Measurements from ENCODE around the gene C13orf46. TPM values are rescaled to one million over a fixed set of nuclear protein-coding genes. Genes with fewer than 3 reads are reported as not detected.
A peak's percentile ranks its signal among the peaks of the same experiment; 100 is the strongest.
"Not testable (repeated sequence)": the region's sequence is repeated elsewhere in the genome, so short reads cannot be mapped to it uniquely, and the experiment has no call there.

Gene C13orf46
- total RNA-seq, 2 donors from 2014 or later = 0.75 to 3.4 TPM

DNA sequence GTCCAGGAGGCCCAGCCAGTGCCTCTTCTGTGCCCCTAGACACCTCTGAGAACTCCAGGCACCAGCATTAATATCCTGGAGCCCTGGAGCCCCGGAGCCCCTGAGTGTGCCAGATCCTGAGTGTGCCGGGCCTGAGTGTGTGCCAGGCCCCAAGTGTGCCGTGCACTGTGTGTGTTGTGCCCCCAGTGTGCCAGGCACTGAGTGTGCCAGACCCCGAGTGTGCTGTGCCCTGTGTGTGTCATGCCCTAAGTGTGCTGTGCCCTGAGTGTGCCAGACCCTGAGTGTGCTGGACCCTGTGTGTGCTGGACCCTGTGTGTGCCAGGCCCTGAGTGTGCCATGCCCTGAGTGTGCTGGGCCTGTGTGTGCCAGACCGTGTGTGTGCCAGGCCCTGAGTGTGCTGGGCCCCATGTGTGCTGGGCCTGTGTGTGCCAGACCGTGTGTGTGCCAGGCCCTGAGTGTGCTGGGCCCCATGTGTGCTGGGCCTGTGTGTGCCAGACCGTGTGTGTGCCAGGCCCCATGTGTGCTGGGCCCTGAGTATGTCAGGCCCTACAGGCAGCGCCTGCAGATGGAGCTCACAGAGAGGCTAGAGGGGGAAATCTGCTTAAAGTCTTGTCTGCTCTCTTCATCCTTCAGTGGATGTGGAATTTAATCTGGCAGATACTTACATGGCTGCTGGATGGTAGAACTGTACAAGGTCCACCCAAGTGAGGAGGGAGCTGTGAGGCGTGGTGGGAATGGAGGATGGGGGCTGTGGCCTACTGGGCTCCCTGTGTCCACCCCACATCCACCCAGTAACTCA is 53.9 kb downstream of the C13orf46 start:
- DNase-seq = no peak

DNA sequence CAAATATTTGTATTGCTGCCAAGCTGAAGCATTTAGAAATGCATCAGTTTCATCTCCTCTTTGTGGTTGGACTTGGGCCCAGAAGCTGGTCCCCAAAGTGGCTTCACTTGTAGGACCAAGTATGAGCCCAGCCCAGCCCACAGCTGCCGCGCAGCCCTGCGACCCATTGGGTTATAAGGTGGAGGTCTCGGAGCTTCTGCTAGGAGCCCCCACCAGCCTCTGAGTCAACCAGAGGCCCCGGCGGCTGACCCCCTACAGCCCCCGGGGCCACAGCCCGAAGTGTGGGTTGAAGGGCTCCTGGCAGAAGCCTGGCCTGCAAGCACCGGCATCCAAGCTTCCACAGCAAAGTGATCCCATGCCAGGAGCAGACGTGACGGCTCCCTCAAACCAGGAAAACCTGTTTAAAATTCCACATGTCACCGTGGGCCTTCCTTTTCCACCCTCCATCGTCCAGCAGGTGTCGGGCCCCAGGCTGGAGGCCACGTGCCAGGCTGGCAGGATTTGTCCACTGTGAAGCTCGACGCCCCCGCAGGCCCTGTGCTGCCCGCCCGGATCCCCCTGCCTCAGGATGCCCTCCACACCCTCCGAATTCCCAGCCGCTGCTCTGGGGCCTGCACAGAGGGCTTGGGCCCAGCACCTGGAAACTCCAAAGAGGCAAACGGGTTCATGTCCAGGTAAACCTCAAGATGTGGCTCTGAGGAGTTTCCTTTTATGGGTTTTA is 54.7 kb downstream of the C13orf46 start:
- ATAC-seq (no peak), DNase-seq (no peak)
- intact Hi-C loops (cut with DNase I, micrococcal nuclease) = no loop called here

More for the DNA sequence above, 53.9 kb downstream of the C13orf46 start:
- intact Hi-C loops (cut with DNase I, micrococcal nuclease) = no loop called here
- ATAC-seq = no peak

DNA sequence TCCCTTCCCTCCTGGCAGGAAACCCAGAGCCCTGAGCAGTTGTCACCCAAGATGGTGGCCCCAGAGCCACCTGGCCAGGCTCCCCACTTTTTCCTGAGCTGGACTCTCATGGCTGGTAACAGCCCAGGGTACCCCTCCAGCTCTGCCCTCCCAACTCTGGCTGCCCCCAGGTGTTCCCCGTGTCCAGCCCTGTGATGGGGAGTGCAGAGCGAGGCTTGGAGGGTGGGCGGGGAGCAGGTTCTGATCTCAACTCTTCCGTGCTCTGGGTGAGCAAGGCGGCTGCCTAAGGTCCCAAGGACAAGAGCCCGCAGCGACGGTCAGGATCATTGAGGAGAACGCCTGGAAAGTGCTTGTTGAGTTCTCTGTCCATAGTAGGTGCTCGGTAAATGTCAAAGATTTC is 55.3 kb downstream of the C13orf46 start:
- no peak for ATAC-seq
- DNase-seq = no peak
- intact Hi-C loops (cut with DNase I, micrococcal nuclease) = no loop called here

- intact Hi-C loops (cut with DNase I, micrococcal nuclease) = no loop called here
- DNase-seq = no peak
- ATAC-seq = no peak
These were observed 56.1 kb downstream of the C13orf46 start for GRCh38 chr13:113917594-113918371.

DNA sequence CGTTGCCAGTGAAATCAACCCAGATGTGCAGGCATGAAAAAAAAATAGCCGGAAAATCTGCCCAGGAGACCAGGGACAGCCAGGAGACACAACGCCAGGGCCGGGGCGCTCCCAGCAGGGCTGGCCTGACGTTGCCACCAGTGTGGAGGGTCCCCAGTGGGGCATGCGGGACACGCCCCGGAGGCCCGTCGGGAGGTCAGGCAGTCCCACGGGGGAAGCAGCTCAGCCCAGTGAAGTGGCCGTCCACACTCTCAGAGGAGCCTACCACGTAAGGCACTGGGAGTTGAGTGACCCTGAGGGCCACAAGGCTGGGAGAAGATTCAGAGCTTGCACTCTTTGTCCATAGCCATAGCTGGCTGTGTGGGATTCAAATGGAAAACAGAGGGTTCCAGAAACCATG is 56.8 kb downstream of the C13orf46 start:
- ATAC-seq (no peak), DNase-seq (no peak)
- intact Hi-C loops (cut with DNase I, micrococcal nuclease) = no loop called here

DNA sequence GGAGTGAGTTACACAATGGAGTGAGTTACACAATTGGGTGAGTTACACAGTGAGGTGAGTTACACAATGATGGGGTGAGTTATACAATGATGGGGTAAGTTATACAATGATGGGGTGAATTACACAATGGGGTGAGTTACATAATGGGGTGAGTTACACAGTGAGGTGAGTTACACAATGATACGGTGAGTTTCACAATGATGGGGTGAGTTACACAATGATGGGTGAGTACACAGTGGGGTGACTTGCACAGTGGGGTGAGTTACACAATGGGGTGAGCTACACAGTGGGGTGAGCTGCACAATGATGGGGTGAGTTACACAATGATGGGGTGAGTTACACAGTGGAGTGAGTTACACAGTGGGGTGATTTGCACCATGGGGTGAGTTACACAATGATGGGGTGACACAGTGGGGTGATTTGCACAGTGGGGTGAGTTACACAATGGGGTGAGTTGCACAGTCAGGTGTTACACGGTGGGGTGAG is 57.5 kb downstream of the C13orf46 start:
- DNase-seq (no peak), ATAC-seq (no peak)
- intact Hi-C loops (cut with DNase I, micrococcal nuclease) = no loop called here

- ATAC-seq (no peak), DNase-seq (no peak)
- intact Hi-C loops (cut with DNase I, micrococcal nuclease) = no loop called here
These were observed 58.0 kb downstream of the C13orf46 start for GRCh38 chr13:113915786-113916329.

- DNase-seq (no peak), ATAC-seq (no peak)
- intact Hi-C loops (cut with DNase I, micrococcal nuclease) = no loop called here
These were observed 58.7 kb downstream of the C13orf46 start for GRCh38 chr13:113915012-113915763.

- no peak for ATAC-seq
- DNase-seq = no peak
- intact Hi-C loops (cut with DNase I, micrococcal nuclease) = no loop called here
These were observed 59.4 kb downstream of the C13orf46 start for GRCh38 chr13:113914333-113915011.

DNA sequence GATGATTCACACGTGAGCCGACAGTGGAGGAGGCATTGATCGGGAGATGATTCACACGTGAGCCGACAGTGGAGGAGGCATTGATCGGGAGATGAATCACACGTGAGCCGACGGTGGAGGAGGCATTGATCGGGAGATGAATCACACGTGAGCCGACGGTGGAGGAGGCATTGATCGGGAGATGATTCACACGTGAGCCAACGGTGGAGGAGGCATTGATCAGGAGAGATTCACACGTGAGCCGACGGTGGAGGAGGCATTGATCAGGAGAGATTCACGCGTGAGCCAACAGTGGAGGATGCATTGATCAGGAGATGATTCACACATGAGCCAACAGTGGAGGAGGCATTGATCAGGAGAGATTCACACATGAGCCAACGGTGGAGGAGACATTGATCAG is 60.0 kb downstream of the C13orf46 start:
- ATAC-seq; DNase-seq; intact Hi-C loops (cut with DNase I, micrococcal nuclease): not testable (repeated sequence)

- intact Hi-C loops (cut with DNase I, micrococcal nuclease); DNase-seq; ATAC-seq: not testable (repeated sequence)
These were observed 60.5 kb downstream of the C13orf46 start for GRCh38 chr13:113913408-113913807.

DNA sequence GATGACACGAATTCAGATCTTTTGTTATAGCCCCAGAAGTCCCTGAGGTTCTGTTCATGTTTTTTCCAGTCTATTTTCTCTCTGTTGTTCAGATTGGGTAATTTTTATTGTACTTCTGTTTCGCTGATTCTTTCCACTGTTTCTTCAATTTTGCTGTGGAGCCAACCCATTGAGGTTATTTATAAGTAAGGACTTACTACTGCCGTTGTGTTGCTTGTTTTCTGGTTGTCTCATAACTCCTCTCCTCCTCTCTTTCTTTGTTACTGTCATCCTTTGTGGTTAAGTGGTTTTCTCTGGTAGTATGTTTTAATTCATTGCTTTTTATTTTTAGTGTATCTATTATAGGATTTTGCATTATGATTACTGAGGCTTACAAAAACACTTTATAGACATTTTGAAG is 61.3 kb downstream of the C13orf46 start:
- intact Hi-C loops (cut with DNase I, micrococcal nuclease) = no loop called here

DNA sequence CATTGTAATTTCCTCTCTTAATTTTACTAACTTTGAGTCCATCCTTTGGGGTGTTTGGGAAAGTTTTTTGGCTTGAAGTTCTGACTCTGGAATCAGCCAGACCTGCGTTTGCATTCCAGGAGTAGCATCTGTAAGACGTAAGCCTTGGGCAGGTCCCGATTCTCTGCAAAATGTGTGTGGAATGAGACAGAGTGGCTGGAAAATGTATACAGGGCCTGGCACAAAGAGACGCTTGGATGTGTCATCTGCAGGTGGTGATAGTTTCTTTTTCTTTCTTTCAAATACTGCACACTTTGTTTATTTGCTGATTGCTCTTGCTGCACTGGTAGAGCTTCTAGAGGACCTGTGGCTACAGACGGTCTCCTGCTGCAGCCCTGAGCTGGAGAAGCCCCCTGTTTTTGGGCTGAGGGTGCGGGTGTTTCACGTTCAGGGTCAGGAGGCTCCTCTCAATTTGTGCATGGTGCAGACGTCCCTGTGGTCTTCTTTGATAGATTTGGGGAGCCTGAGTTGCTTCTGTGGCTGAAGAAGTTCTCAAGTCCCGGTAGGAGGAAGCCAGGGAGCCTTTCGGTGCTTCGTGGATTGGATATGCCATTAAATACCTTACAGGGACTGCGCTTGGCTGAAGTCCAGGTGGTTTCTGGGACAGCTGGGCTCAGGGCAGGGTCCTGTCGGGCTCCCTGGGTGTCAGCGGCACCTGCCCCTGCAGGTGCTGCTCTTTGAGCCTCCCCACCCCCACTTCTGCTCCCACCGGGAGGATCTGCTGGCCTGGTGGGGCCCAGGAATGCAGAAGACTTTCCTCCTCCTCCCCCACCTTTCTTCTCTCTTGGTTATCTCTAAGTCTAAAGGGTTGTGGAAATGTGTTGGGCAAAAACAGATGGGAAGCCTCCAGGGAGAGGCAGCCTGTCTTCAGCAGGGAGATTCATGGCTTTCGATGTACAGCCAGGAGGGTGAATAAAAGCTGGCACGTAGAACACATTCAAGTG is 66.0 kb downstream of the C13orf46 start:
- peak; percentile 41 to 60 for DNase-seq
- peak; percentile 64 for ATAC-seq
- intact Hi-C loops (cut with DNase I, micrococcal nuclease) = no loop called here

More for the DNA sequence above, 61.3 kb downstream of the C13orf46 start:
- ATAC-seq = no peak
- DNase-seq = no peak

GRCh38 chr13:113906571-113906970 is 67.3 kb downstream of the C13orf46 start:
- intact Hi-C loops (cut with DNase I, micrococcal nuclease) = no loop called here
- ATAC-seq (no peak), DNase-seq (no peak)

DNA sequence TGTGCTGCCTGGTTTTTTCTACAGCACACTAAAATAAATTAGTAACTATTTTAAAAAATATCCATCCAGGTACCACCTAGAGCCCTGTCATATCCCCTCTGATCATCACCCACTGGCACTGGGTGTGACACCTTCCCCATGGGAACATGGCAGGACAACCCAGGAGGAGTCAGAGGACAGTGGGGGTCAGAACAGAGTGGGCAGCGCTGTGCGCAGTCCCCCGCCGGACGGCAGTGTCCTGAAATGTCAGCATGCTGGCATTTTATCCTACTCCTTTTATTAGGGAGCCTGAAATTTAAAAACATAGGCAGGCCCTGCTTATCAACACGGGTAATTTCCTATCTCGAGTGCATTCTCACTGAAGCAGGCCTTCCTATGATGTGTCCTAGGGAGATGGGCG is 67.9 kb downstream of the C13orf46 start:
- DNase-seq (no peak), ATAC-seq (no peak)
- intact Hi-C loops (cut with DNase I, micrococcal nuclease) = no loop called here

- ATAC-seq (no peak), DNase-seq (no peak)
- intact Hi-C loops (cut with DNase I, micrococcal nuclease) = no loop called here
These were observed 68.9 kb downstream of the C13orf46 start for GRCh38 chr13:113905018-113905417.

GRCh38 chr13:113904411-113904810 is 69.5 kb downstream of the C13orf46 start:
- DNase-seq = peak in 1 of 2 donors; percentile 63
- ATAC-seq = peak; percentile 78
- intact Hi-C loops (cut with DNase I, micrococcal nuclease) = no loop called here
